Measurements from ENCODE around the gene INTS7.

- TF ChIP-seq POLR2A (IDR thresholded peaks at IDR 0.05; ENCODE audit: extremely low read depth, insufficient read length), result no peak
- TF ChIP-seq CTCF (IDR thresholded peaks at IDR 0.05; ENCODE audit: low read depth, low read length), result no peak
Measured at GRCh38 chr1:211973541-211973940, 61.8 kb downstream of the INTS7 start.
